IMR-90 (cell line): Measurements from ENCODE around the gene UGT1A3. TPM values are rescaled to one million over a fixed set of nuclear protein-coding genes. Genes with fewer than 3 reads are reported as not detected.

Experiments
- ATAC-seq: fragments of 200-7000 bp; cut with Tn5 transposase; 2 replicates; pipeline ENCODE4 v1.9.1; 2020; ENCODE audit warnings: low read depth, mild to moderate bottlenecking, moderate library complexity
- BruUV-seq: library from RNA; stranded (reverse); fragments of 400-500 nt; replicated peaks from 2 replicates; lab custom pipeline; 2021; lab: Mats Ljungman, UMichigan
- CTCF ChIA-PET: fragments of 300-600 bp; formaldehyde crosslinking; extraction: SDS; loops from one replicate; lab custom pipeline; 2021; ENCODE audit warnings: antibody characterized with exemption; lab: Yijun Ruan, JAX
- POLR2A ChIA-PET: fragments of 300-600 bp; sonication (Branson Sonifier 250); formaldehyde crosslinking; loops from one replicate; lab custom pipeline; 2022; ENCODE audit warnings: antibody characterized with exemption; ENCODE audit not compliant: unreplicated experiment; lab: Charles Lee
- DNase-seq: peaks from one replicate; pipeline ENCODE4 v3.0.0; 2013
- H2AFZ ChIP-seq: replicated peaks from 2 replicates; pipeline ENCODE3; 2013; ENCODE audit warnings: low read length, mild to moderate bottlenecking; ENCODE audit not compliant: poor library complexity
- H2AK5ac ChIP-seq: 2 replicates; pipeline ENCODE4 v1.6.1; 2013; ENCODE audit warnings: low read depth, low read length, inconsistent platforms
- H2AK9ac ChIP-seq: replicated peaks from 2 replicates; pipeline ENCODE3; 2013; ENCODE audit warnings: mild to moderate bottlenecking, low read depth, low read length, moderate library complexity; ENCODE audit not compliant: poor library complexity
- H2BK120ac ChIP-seq: 2 replicates; pipeline ENCODE4 v1.6.1; 2013; ENCODE audit warnings: low read depth, low read length, inconsistent platforms
- H2BK15ac ChIP-seq: 3 replicates; pipeline ENCODE4 v1.6.1; 2013; ENCODE audit warnings: low read depth, low read length, inconsistent platforms
- H2BK20ac ChIP-seq: 2 replicates; pipeline ENCODE4 v1.6.1; 2013; ENCODE audit warnings: low read depth, mild to moderate bottlenecking, inconsistent platforms, low read length, moderate library complexity
- H2BK5ac ChIP-seq: 2 replicates; pipeline ENCODE4 v1.6.1; 2013; ENCODE audit warnings: mild to moderate bottlenecking, low read depth, low read length, inconsistent platforms; ENCODE audit not compliant: poor library complexity, severe bottlenecking
- H3K14ac ChIP-seq: replicated peaks from 2 replicates; pipeline ENCODE4 v1.6.1; 2013; ENCODE audit warnings: low read depth, low read length, inconsistent platforms
- H3K18ac ChIP-seq: 2 replicates; pipeline ENCODE4 v1.6.1; 2013; ENCODE audit warnings: low read depth, low read length, control low read depth
- H3K23ac ChIP-seq: 2 replicates; pipeline ENCODE4 v1.6.1; 2013; ENCODE audit warnings: low read depth, low read length, inconsistent platforms
- H3K27ac ChIP-seq: 2 replicates; pipeline ENCODE4 v1.5.1; 2013; ENCODE audit warnings: mild to moderate bottlenecking, control low read depth, low read length; ENCODE audit not compliant: insufficient read depth
- H3K27me3 ChIP-seq: 2 replicates; pipeline ENCODE4 v1.6.1; 2013; ENCODE audit warnings: low read length; ENCODE audit not compliant: control insufficient read depth, insufficient read depth
- H3K36me3 ChIP-seq: 2 replicates; pipeline ENCODE4 v1.6.1; 2013; ENCODE audit warnings: low read length, mixed read lengths; ENCODE audit not compliant: control insufficient read depth, insufficient read depth
- H3K4ac ChIP-seq: 2 replicates; pipeline ENCODE4 v1.6.1; 2013; ENCODE audit warnings: low read depth, low read length, inconsistent platforms
- H3K4me1 ChIP-seq: 2 replicates; pipeline ENCODE4 v1.6.1; 2013; ENCODE audit warnings: low read length, mixed read lengths; ENCODE audit not compliant: control insufficient read depth, insufficient read depth
- H3K4me2 ChIP-seq: 2 replicates; pipeline ENCODE4 v1.6.1; 2013; ENCODE audit warnings: low read depth, mild to moderate bottlenecking, control low read depth, low read length, moderate library complexity
- H3K4me3 ChIP-seq: 2 replicates; pipeline ENCODE4 v1.5.1; 2013; ENCODE audit warnings: low read depth, mild to moderate bottlenecking, control low read depth, low read length, moderate library complexity; ENCODE audit not compliant: insufficient read depth
- H3K56ac ChIP-seq: 2 replicates; pipeline ENCODE4 v1.6.1; 2013; ENCODE audit warnings: low read length, inconsistent platforms; ENCODE audit not compliant: insufficient read depth; ENCODE audit errors: extremely low read depth
- H3K79me1 ChIP-seq, 2 experiments: 2 replicates each; pipeline ENCODE4 v1.6.1; 2013; ENCODE audit warnings: low read length in 2 of 2, inconsistent platforms in 1 of 2, low read depth in 1 of 2
- H3K9ac ChIP-seq: 2 replicates; pipeline ENCODE4 v1.6.1; 2013; ENCODE audit warnings: low read depth, low read length, control low read depth
- H3K9me1 ChIP-seq: 2 replicates; pipeline ENCODE4 v1.6.1; 2013; ENCODE audit warnings: low read length, inconsistent platforms; ENCODE audit not compliant: insufficient read depth
- H3K9me3 ChIP-seq: 2 replicates; pipeline ENCODE4 v1.6.1; 2013; ENCODE audit warnings: low read length; ENCODE audit not compliant: control insufficient read depth, insufficient read depth
- H4K20me1 ChIP-seq: 2 replicates; pipeline ENCODE4 v1.6.1; 2013; ENCODE audit warnings: low read length, inconsistent platforms; ENCODE audit not compliant: insufficient read depth
- H4K5ac ChIP-seq: 2 replicates; pipeline ENCODE4 v1.6.1; 2013; ENCODE audit warnings: mild to moderate bottlenecking, low read depth, low read length, control low read depth
- H4K8ac ChIP-seq, 2 experiments: 2 replicates each; pipeline ENCODE4 v1.6.1; 2013; ENCODE audit warnings: low read depth in 2 of 2, low read length in 2 of 2, control low read depth in 1 of 2, inconsistent platforms in 1 of 2
- H4K91ac ChIP-seq: 2 replicates; pipeline ENCODE4 v1.6.1; 2013; ENCODE audit warnings: low read depth, low read length, inconsistent platforms; ENCODE audit not compliant: insufficient read depth
- CHD1 ChIP-seq: IDR thresholded peaks from 2 replicates; pipeline ENCODE4 v1.6.1; 2012; ENCODE audit warnings: low read depth, low read length, improper control_type of control experiment
- ELK1 ChIP-seq: fragments of 150-350 bp; IDR thresholded peaks from 2 replicates; pipeline ENCODE4 v1.6.1; 2016; ENCODE audit warnings: low read depth, mild to moderate bottlenecking, low read length, moderate library complexity, borderline replicate concordance
- MXI1 ChIP-seq: IDR thresholded peaks from 2 replicates; pipeline ENCODE4 v1.6.1; 2012; ENCODE audit warnings: low read depth, mild to moderate bottlenecking, low read length, moderate library complexity, borderline replicate concordance
- RAD21 ChIP-seq: IDR thresholded peaks from 2 replicates; pipeline ENCODE4 v1.6.1; 2012; ENCODE audit warnings: low read length, improper control_type of control experiment
- RCOR1 ChIP-seq: IDR thresholded peaks from 2 replicates; pipeline ENCODE4 v1.6.1; 2012; ENCODE audit warnings: mild to moderate bottlenecking, low read length, improper control_type of control experiment; ENCODE audit not compliant: insufficient replicate concordance
- WGBS, 2 experiments: methylation state at CpG; one replicate each; pipeline versions ENCODE4 v1.1.5 to v1.1.7; 2013; ENCODE audit warnings: missing lambda C conversion rate in 2 of 2; ENCODE audit not compliant: insufficient read length in 1 of 2; ENCODE audit errors: extremely low coverage in 2 of 2; 5-methylcytosine and 5-hydroxymethylcytosine counted together
- dilution Hi-C: fragments of 300-500 bp; cut with HindIII; formaldehyde crosslinking; loops from one replicate; pipeline ENCODE4 v1.14.3; 2018; ENCODE audit warnings: low sequenced_read_pairs; ENCODE audit not compliant: unreplicated experiment
- in situ Hi-C: fragments of 300-500 bp; cut with MboI; formaldehyde crosslinking; loops from 3 replicates; pipeline ENCODE4 v1.14.3; 2019; ENCODE audit warnings: low sequenced_read_pairs, inconsistent platforms, mixed read lengths
- intact Hi-C: fragments of 100-400 bp; cut with micrococcal nuclease; formaldehyde crosslinking; loops from 2 replicates; pipeline ENCODE4 v1.10.0; 2022
- polyA plus RNA-seq, 3 experiments: library from polyadenylated mRNA; depleted of rRNA; stranded (reverse); fragments of >200 nt; gene quantifications; 2 replicates each; pipeline ENCODE4 v1.2.3, GENCODE V29; 2012; ENCODE audit warnings: low replicate concordance in 1 of 3
- total RNA-seq: library from RNA; depleted of rRNA; stranded (reverse); fragments of >200 nt; gene quantifications from 2 replicates; pipeline ENCODE4 v1.2.3, GENCODE V29; 2012

UGT1A3 gene
- total and polyA plus RNA-seq, 2 of the 4 experiments (the other 2 are of a cell fraction), result not detected

- peak overlapping the region; percentile 76 for H3K56ac ChIP-seq
- peak overlapping the region; percentile 82 to 92 for H4K8ac ChIP-seq
- peak overlapping the region; percentile 97 for H2BK120ac ChIP-seq
- peak overlapping the region; percentile 91 for H4K91ac ChIP-seq
- DNase-seq, result peak; percentile 11
- H3K23ac ChIP-seq, result peak overlapping the region; percentile 95
- H3K9me3 ChIP-seq, result no peaks in the 10 kb centered on the region
- H2AFZ ChIP-seq, result peak overlapping the region; percentile 74
- dilution Hi-C loops, result no loop called here
- H3K79me1 ChIP-seq, result no peaks in the 10 kb centered on the region
- WGBS, 2 experiments, result 0% methylated on average over 1 of the region's 3 CpGs; no CpG with 5 or more reads in 1 of the 2 experiments
- peak overlapping the region; percentile 70; the same call in 1 of the 2 replicates for H3K4me2 ChIP-seq
- intact Hi-C loops, result no loop called here
- H2AK5ac ChIP-seq, result peak overlapping the region; percentile 83
- BruUV-seq, result no TSS peak
- H3K27ac ChIP-seq, result peak overlapping the region; percentile 76
- H3K9ac ChIP-seq, result peak overlapping the region; percentile 20; the same call in 1 of the 2 replicates
- H3K4me1 ChIP-seq, result peaks cover 14% of the 10 kb centered on the region
- H2AK9ac ChIP-seq, result peak overlapping the region; percentile 46
- peak overlapping the region; percentile 95 for H4K5ac ChIP-seq
- peak overlapping the region; percentile 97 for H3K4ac ChIP-seq
- peak overlapping the region; percentile 93 for H3K18ac ChIP-seq
- no peak for TF ChIP-seq RAD21
- TF ChIP-seq ELK1, result no peak
- TF ChIP-seq CHD1, result no peak
- TF ChIP-seq RCOR1, result no peak
- no peak for TF ChIP-seq MXI1
- peak overlapping the region; percentile 86 for H3K14ac ChIP-seq
- H3K9me1 ChIP-seq, result 0 out of 2 replicates have a peak, but pooled peaks cover 5% of the 10 kb centered on the region
- POLR2A ChIA-PET, result no interaction called here
- H3K27me3 ChIP-seq, result no peaks in the 10 kb centered on the region
- H2BK20ac ChIP-seq, result peak overlapping the region; percentile 97
- H4K20me1 ChIP-seq, result no peaks in the 10 kb centered on the region
- H3K4me3 ChIP-seq, result no peak overlapping the region
- in situ Hi-C loops, result no loop called here
- CTCF ChIA-PET, result no interaction called here
- peak overlapping the region; percentile 93; the same call in 1 of the 3 replicates for H2BK15ac ChIP-seq
- H2BK5ac ChIP-seq, result peak overlapping the region; percentile 83
- no peaks in the 10 kb centered on the region for H3K36me3 ChIP-seq
- ATAC-seq, result peak; percentile 25
These were observed 35.9 kb downstream of the UGT1A3 start for GRCh38 chr2:233764761-233765160.
